AG08396 (cell line): ENCODE data around the gene CDKN2B-AS1.

Experiments used
- DNase-seq: peaks from one replicate; pipeline ENCODE4 v3.0.0; 2012; ENCODE audit warnings: low spot score, mixed read lengths

The CDKN2B-AS1 gene

GRCh38 chr9:22117511-22118384 lies 123.2 kb downstream of the CDKN2B-AS1 start:
- DNase-seq: no peak

- DNase-seq: no peak
Observed at GRCh38 chr9:22118810-22119521, 124.4 kb downstream of the CDKN2B-AS1 start.

GRCh38 chr9:22119522-22120158 lies 125.0 kb downstream of the CDKN2B-AS1 start:
- no peak for DNase-seq

GRCh38 chr9:22120159-22120549 lies 125.6 kb downstream of the CDKN2B-AS1 start:
- no peak for DNase-seq

GRCh38 chr9:22120595-22120994 lies 126.0 kb downstream of the CDKN2B-AS1 start:
- no peak for DNase-seq

- DNase-seq: no peak
Observed at GRCh38 chr9:22124263-22125011, 129.8 kb downstream of the CDKN2B-AS1 start.

GRCh38 chr9:22129133-22129532 lies 134.5 kb downstream of the CDKN2B-AS1 start:
- no peak for DNase-seq

GRCh38 chr9:22129633-22130032 lies 135.0 kb downstream of the CDKN2B-AS1 start:
- no peak for DNase-seq

GRCh38 chr9:22131817-22132216 lies 137.2 kb downstream of the CDKN2B-AS1 start:
- DNase-seq: no peak

- no peak for DNase-seq
Observed at GRCh38 chr9:22134390-22134789, 139.8 kb downstream of the CDKN2B-AS1 start.

- peak; percentile 49 for DNase-seq
Observed at GRCh38 chr9:22136461-22137096, 142.0 kb downstream of the CDKN2B-AS1 start.

GRCh38 chr9:22138956-22139660 lies 144.5 kb downstream of the CDKN2B-AS1 start:
- DNase-seq: no peak

GRCh38 chr9:22141908-22142307 lies 147.3 kb downstream of the CDKN2B-AS1 start:
- DNase-seq: no peak

GRCh38 chr9:22142671-22143070 lies 148.1 kb downstream of the CDKN2B-AS1 start:
- no peak for DNase-seq

GRCh38 chr9:22143799-22144625 lies 149.4 kb downstream of the CDKN2B-AS1 start:
- DNase-seq: no peak

- DNase-seq: no peak
Observed at GRCh38 chr9:22146604-22147003, 152.0 kb downstream of the CDKN2B-AS1 start.

- peak; percentile 41 for DNase-seq
Observed at GRCh38 chr9:22147813-22148527, 153.4 kb downstream of the CDKN2B-AS1 start.

GRCh38 chr9:22148528-22148875 lies 153.9 kb downstream of the CDKN2B-AS1 start:
- DNase-seq: no peak

GRCh38 chr9:22148876-22149637 lies 154.5 kb downstream of the CDKN2B-AS1 start:
- DNase-seq: no peak
